Measurements from ENCODE around the gene ANKRD63. TPM values are rescaled to one million over a fixed set of nuclear protein-coding genes. Genes with fewer than 3 reads are reported as not detected.

Gene ANKRD63
- total and polyA plus RNA-seq, 9 of the 15 experiments (the other 6 are each of a cell fraction or from before 2014, with no cell fraction given), result 1.3 to 2.0 (median 1.8) TPM; not detected in 6

GRCh38 chr15:40323239-40323952 is 40.5 kb upstream of the ANKRD63 start, which contains the start of gene INAFM2 (continued):
- TF ChIP-seq ZNF395 (CRISPR knock-in tag; IDR thresholded peaks at IDR 0.05) (peak; percentile 65; the same call in 1 of the 2 replicates), ZBTB8A (IDR thresholded peaks at IDR 0.05; ENCODE audit: partially characterized antibody) (no peak), RB1 (IDR thresholded peaks at IDR 0.05; ENCODE audit: low read depth) (peak; percentile 78), ELF2 (CRISPR knock-in tag; IDR thresholded peaks at IDR 0.05) (peak; percentile 86), XRCC5 (IDR thresholded peaks at IDR 0.05; ENCODE audit: low read depth, low read length) (peak; percentile 71; the same call in 1 of the 2 replicates), UBTF (IDR thresholded peaks at IDR 0.05; ENCODE audit: borderline replicate concordance in 1 of 2, low read depth in 2 of 2, low read length in 2 of 2) (peak; percentile 99 to 100), NR3C1 (CRISPR knock-in tag; IDR thresholded peaks at IDR 0.05) (peak; percentile 78; the same call in 1 of the 2 replicates), CTBP1 (IDR thresholded peaks at IDR 0.05; ENCODE audit: borderline replicate concordance) (peak; percentile 98), REST (IDR thresholded peaks at IDR 0.05; ENCODE audit: borderline replicate concordance) (peak; percentile 45; the same call in 1 of the 2 replicates), REST (CRISPR knock-in tag; IDR thresholded peaks at IDR 0.05; ENCODE audit: low read depth) (no peak), CREB3L1 (IDR thresholded peaks at IDR 0.05; ENCODE audit: borderline replicate concordance, low read depth) (peak; percentile 67; the same call in 1 of the 2 replicates)

All from K562 (cell line).